A549 (cell line): ENCODE measurements around the gene FHIT. TPM values are rescaled to one million over a fixed set of nuclear protein-coding genes. Genes with fewer than 3 reads are reported as not detected.

Source experiments
- ATAC-seq, 2 experiments: fragments of 200-7000 bp in 1 of 2; fragments of >200 bp in 1 of 2; cut with Nextera tagmentation in 1 of 2; cut with Tn5 transposase in 1 of 2; 3 replicates each; pipeline versions ENCODE4 v1.8.0 to v1.9.1; 2018 to 2020; ENCODE audit warnings: mild to moderate bottlenecking in 1 of 2, moderate library complexity in 1 of 2
- CTCF ChIA-PET: fragments of 300-600 bp; sonication (Branson Sonifier 250); formaldehyde crosslinking; extraction: SDS; loops from one replicate; lab custom pipeline; 2021; ENCODE audit warnings: antibody characterized with exemption, inconsistent platforms; lab: Yijun Ruan, JAX
- POLR2A ChIA-PET: fragments of 350-600 bp; formaldehyde crosslinking; extraction: SDS; loops from one replicate; lab custom pipeline; 2021; ENCODE audit warnings: antibody characterized with exemption, inconsistent platforms; lab: Yijun Ruan, JAX
- DNase-seq, 2 experiments: peaks; one replicate each; pipeline versions ENCODE4 v3.0.0 to v3.0.0-alpha.2; 2011 to 2016; ENCODE audit warnings: low read depth in 1 of 2, low spot score in 1 of 2
- FAIRE-seq: peaks from 2 replicates; lab custom pipeline; 2011; peaks lifted over from hg19 to GRCh38; lab: Jason Lieb, UNC
- H3K27ac ChIP-seq, 2 experiments: fragments of >200 bp; sonication (Bioruptor Twin); formaldehyde crosslinking; 3 replicates each; pipeline ENCODE4 v1.5.1; 2016 to 2017
- H3K4me1 ChIP-seq: fragments of >200 bp; sonication (Bioruptor Twin); formaldehyde crosslinking; 3 replicates; pipeline ENCODE4 v1.6.1; 2016
- H3K4me2 ChIP-seq: fragments of >200 bp; sonication (Bioruptor Twin); formaldehyde crosslinking; 3 replicates; pipeline ENCODE4 v1.6.1; 2016
- H3K4me3 ChIP-seq: fragments of >200 bp; sonication (Bioruptor Twin); formaldehyde crosslinking; 3 replicates; pipeline ENCODE4 v1.5.1; 2016
- H3K9me3 ChIP-seq: fragments of >200 bp; sonication (Bioruptor Twin); formaldehyde crosslinking; 3 replicates; pipeline ENCODE4 v1.6.1; 2016
- CBX8 ChIP-seq: fragments of 200-600 bp; sonication (generic); IDR thresholded peaks from 2 replicates; pipeline ENCODE4 v1.6.1; 2016
- EHF ChIP-seq: fragments of 250-450 bp; sonication (Bioruptor Pico); IDR thresholded peaks from 2 replicates; pipeline ENCODE4 v1.5.0; 2020; ENCODE audit warnings: mild to moderate bottlenecking
- EP300 ChIP-seq, 2 experiments: fragments of >200 bp; sonication (Bioruptor Twin); formaldehyde crosslinking; IDR thresholded peaks; 2 replicates in 1 of 2; 3 replicates in 1 of 2; pipeline ENCODE4 v1.6.1; 2016 to 2017
- FOSB ChIP-seq: fragments of 250-450 bp; sonication (Bioruptor Pico); IDR thresholded peaks from 2 replicates; pipeline ENCODE4 v1.5.0; 2020; ENCODE audit warnings: mild to moderate bottlenecking, moderate library complexity
- GATA3 ChIP-seq: IDR thresholded peaks from 2 replicates; pipeline ENCODE4 v1.6.1; 2012; ENCODE audit warnings: borderline replicate concordance
- HEYL ChIP-seq: fragments of 250-450 bp; sonication (Bioruptor Pico); IDR thresholded peaks from 2 replicates; pipeline ENCODE4 v1.8.0; 2021; ENCODE audit warnings: mild to moderate bottlenecking, moderate library complexity
- HOXB13 ChIP-seq: fragments of 250-450 bp; sonication (Bioruptor Pico); IDR thresholded peaks from 2 replicates; pipeline ENCODE4 v1.5.0; 2020; ENCODE audit warnings: low read depth, mild to moderate bottlenecking, moderate library complexity
- JUN ChIP-seq, 2 experiments: fragments of >200 bp; sonication (Bioruptor Twin); formaldehyde crosslinking; IDR thresholded peaks; 2 replicates in 1 of 2; 3 replicates in 1 of 2; pipeline ENCODE4 v1.6.1; 2016 to 2017
- KDM1A ChIP-seq: fragments of 200-600 bp; sonication (generic); IDR thresholded peaks from 2 replicates; pipeline ENCODE4 v1.6.1; 2016; ENCODE audit warnings: low read depth, mild to moderate bottlenecking
- MAZ ChIP-seq: fragments of 150-350 bp; IDR thresholded peaks from 2 replicates; pipeline ENCODE4 v1.6.1; 2014; ENCODE audit warnings: antibody characterized with exemption, low read depth, low read length, borderline replicate concordance
- MYC ChIP-seq: IDR thresholded peaks from 2 replicates; pipeline ENCODE4 v1.6.1; 2012; ENCODE audit warnings: mild to moderate bottlenecking, inconsistent platforms, low read length, improper control_type of control experiment, borderline replicate concordance
- POLR2A ChIP-seq: IDR thresholded peaks from 2 replicates; pipeline ENCODE4 v1.6.1; 2012; ENCODE audit warnings: mild to moderate bottlenecking, low read length
- RFX5 ChIP-seq: fragments of 450-650 bp; IDR thresholded peaks from 2 replicates; pipeline ENCODE4 v1.7.1; 2014; ENCODE audit warnings: antibody characterized with exemption, mild to moderate bottlenecking, moderate library complexity
- RNF2 ChIP-seq: fragments of 200-600 bp; sonication (generic); IDR thresholded peaks from 2 replicates; pipeline ENCODE4 v1.6.1; 2016; ENCODE audit warnings: low read depth, mild to moderate bottlenecking, antibody characterized with exemption, moderate library complexity, borderline replicate concordance
- SREBF2 ChIP-seq: fragments of 450-650 bp; IDR thresholded peaks from 2 replicates; pipeline ENCODE4 v1.6.1; 2014; ENCODE audit warnings: mild to moderate bottlenecking, moderate library complexity
- ZC3H11A ChIP-seq: fragments of 450-650 bp; IDR thresholded peaks from 2 replicates; pipeline ENCODE4 v1.6.1; 2014; ENCODE audit warnings: antibody characterized with exemption, mild to moderate bottlenecking
- ZNF302 ChIP-seq: fragments of 250-450 bp; sonication (Bioruptor Pico); IDR thresholded peaks from 2 replicates; pipeline ENCODE4 v1.9.0; 2021; ENCODE audit warnings: inconsistent platforms, mild to moderate bottlenecking, moderate library complexity
- WGBS: methylation state at CpG from one replicate; pipeline ENCODE4 v1.1.6; 2017; ENCODE audit errors: missing lambda C conversion rate; 5-methylcytosine and 5-hydroxymethylcytosine counted together
- polyA plus RNA-seq, 4 experiments: library from polyadenylated mRNA; depleted of rRNA in 3 of 4; stranded (reverse); fragments of >200 nt; fragmentation: RNase III in 1 of 4; extraction: RNeasy Plus Mini Kit Qiagen cat#74134 plus additional on column Dnase treatment in 1 of 4; gene quantifications; 2 replicates in 3 of 4; 3 replicates in 1 of 4; pipeline ENCODE4 v1.2.3, GENCODE V29; 2011 to 2017
- TF ChIP-seq, protein P1 (sequence below): fragments of 150-350 bp; IDR thresholded peaks from 2 replicates; pipeline ENCODE4 v1.6.1; 2014; ENCODE audit warnings: low read depth, mild to moderate bottlenecking, low read length
- TF ChIP-seq, protein P2 (sequence below): IDR thresholded peaks from 2 replicates; pipeline ENCODE4 v1.6.1; 2012
- TF ChIP-seq, protein P3 (sequence below): fragments of 200-600 bp; sonication (generic); IDR thresholded peaks from 2 replicates; pipeline ENCODE4 v1.6.1; 2016; ENCODE audit warnings: antibody characterized with exemption, mild to moderate bottlenecking, moderate library complexity

The FHIT gene
- polyA plus RNA-seq, 2 of the 4 experiments (the other 2 are of a cell fraction) = 0.76 to 0.92 TPM

DNA sequence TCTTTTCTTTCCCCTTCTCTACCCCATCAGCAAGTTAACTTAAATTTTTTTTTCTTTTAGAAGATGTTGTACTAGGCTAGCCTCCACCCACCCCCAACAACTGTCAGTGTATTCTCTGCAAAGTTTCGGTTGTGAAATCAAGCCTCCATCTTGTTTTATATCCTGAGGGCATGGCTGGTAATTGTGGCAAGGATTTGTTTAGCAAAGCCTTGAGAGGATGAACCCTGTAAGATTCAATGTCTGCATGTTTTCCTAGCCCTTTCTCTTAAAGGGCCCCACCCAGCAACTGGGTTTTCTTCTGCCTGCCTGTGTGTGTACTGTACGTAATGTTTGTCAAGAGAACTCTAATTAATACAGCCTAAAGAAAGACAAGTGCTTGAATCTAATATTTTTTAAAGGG lies 475.3 kb downstream of the FHIT start:
- no peak for TF ChIP-seq RFX5
- no peak for TF ChIP-seq HEYL (CRISPR knock-in tag)
- TF ChIP-seq MYC = no peak
- TF ChIP-seq GATA3 = no peak
- TF ChIP-seq CBX8 = no peak
- TF ChIP-seq, protein P1, sequence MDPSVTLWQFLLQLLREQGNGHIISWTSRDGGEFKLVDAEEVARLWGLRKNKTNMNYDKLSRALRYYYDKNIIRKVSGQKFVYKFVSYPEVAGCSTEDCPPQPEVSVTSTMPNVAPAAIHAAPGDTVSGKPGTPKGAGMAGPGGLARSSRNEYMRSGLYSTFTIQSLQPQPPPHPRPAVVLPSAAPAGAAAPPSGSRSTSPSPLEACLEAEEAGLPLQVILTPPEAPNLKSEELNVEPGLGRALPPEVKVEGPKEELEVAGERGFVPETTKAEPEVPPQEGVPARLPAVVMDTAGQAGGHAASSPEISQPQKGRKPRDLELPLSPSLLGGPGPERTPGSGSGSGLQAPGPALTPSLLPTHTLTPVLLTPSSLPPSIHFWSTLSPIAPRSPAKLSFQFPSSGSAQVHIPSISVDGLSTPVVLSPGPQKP = no peak
- TF ChIP-seq POLR2A = no peak
- ATAC-seq = no peak
- H3K4me2 ChIP-seq = no peak overlapping the region
- H3K27ac ChIP-seq = no peak overlapping the region
- no peaks in the 10 kb centered on the region for H3K4me1 ChIP-seq
- ChIA-PET CTCF (no interaction called here), POLR2A (no interaction called here)
- no peak overlapping the region for H3K4me3 ChIP-seq
- no peak for DNase-seq
- WGBS = 38% methylated on average over 2 of the region's 2 CpGs
- no peaks in the 10 kb centered on the region; the same call in 2 of the 3 replicates for H3K9me3 ChIP-seq
- FAIRE-seq = no peak

DNA sequence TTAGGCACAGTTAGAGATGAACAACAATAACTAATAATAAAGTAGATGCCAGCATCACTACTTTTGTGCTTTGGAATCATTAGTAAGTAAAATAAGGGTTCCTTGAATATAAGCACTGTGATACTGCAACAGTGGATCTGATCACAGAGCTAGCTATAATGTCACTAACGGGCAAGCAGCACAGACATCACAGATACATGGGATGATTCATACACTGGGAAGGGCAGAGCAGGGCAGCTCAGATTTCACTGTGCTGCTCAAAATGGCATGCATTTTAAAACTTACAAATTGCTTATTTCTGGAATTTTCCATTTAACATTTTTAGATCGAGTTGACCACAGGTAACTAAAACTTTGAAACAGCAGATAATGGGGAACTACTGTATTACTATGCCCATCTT lies 476.6 kb downstream of the FHIT start:
- DNase-seq (no peak), FAIRE-seq (no peak), ATAC-seq (no peak)
- H3K4me2 ChIP-seq = no peak overlapping the region
- no peak overlapping the region for H3K4me3 ChIP-seq
- POLR2A ChIA-PET = no interaction called here
- no peaks in the 10 kb centered on the region for H3K4me1 ChIP-seq
- TF ChIP-seq EP300 (IDR thresholded peaks at IDR 0.05) (no peak), MYC (no peak), FOSB (CRISPR knock-in tag) (no peak), HOXB13 (CRISPR knock-in tag) (no peak), GATA3 (no peak), EHF (CRISPR knock-in tag) (no peak), ZC3H11A (no peak), JUN (IDR thresholded peaks at IDR 0.05) (no peak), ZNF302 (no peak), KDM1A (no peak), SREBF2 (no peak), MAZ (no peak), RFX5 (no peak), RNF2 (no peak)
- TF ChIP-seq, protein P1 = no peak
- TF ChIP-seq, protein P2, sequence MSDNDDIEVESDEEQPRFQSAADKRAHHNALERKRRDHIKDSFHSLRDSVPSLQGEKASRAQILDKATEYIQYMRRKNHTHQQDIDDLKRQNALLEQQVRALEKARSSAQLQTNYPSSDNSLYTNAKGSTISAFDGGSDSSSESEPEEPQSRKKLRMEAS = no peak
- TF ChIP-seq, protein P3, sequence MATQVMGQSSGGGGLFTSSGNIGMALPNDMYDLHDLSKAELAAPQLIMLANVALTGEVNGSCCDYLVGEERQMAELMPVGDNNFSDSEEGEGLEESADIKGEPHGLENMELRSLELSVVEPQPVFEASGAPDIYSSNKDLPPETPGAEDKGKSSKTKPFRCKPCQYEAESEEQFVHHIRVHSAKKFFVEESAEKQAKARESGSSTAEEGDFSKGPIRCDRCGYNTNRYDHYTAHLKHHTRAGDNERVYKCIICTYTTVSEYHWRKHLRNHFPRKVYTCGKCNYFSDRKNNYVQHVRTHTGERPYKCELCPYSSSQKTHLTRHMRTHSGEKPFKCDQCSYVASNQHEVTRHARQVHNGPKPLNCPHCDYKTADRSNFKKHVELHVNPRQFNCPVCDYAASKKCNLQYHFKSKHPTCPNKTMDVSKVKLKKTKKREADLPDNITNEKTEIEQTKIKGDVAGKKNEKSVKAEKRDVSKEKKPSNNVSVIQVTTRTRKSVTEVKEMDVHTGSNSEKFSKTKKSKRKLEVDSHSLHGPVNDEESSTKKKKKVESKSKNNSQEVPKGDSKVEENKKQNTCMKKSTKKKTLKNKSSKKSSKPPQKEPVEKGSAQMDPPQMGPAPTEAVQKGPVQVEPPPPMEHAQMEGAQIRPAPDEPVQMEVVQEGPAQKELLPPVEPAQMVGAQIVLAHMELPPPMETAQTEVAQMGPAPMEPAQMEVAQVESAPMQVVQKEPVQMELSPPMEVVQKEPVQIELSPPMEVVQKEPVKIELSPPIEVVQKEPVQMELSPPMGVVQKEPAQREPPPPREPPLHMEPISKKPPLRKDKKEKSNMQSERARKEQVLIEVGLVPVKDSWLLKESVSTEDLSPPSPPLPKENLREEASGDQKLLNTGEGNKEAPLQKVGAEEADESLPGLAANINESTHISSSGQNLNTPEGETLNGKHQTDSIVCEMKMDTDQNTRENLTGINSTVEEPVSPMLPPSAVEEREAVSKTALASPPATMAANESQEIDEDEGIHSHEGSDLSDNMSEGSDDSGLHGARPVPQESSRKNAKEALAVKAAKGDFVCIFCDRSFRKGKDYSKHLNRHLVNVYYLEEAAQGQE = no peak
- CTCF ChIA-PET = no interaction called here
- H3K9me3 ChIP-seq = no peaks in the 10 kb centered on the region; the same call in 2 of the 3 replicates
- H3K27ac ChIP-seq = no peak overlapping the region
- 3% methylated on average over 2 of the region's 2 CpGs for WGBS
